KOPT-K1 (cell line): ENCODE results near the gene HOXA11.

ENCODE experiments used
- H3K27ac ChIP-seq: fragments of 200-600 bp; sonication (generic); 2 replicates; pipeline ENCODE4 v1.5.1; 2016; ENCODE audit warnings: antibody characterized with exemption, mild to moderate bottlenecking, low read depth, low read length; ENCODE audit not compliant: poor library complexity, severe bottlenecking
- H3K36me3 ChIP-seq: fragments of 200-600 bp; sonication (generic); 2 replicates; pipeline ENCODE4 v1.5.1; 2017; ENCODE audit warnings: antibody characterized with exemption, mild to moderate bottlenecking, low read length, moderate library complexity; ENCODE audit not compliant: insufficient read depth
- H3K9me3 ChIP-seq: fragments of 200-600 bp; sonication (generic); 2 replicates; pipeline ENCODE4 v1.5.1; 2017; ENCODE audit warnings: antibody characterized with exemption, low read length, mild to moderate bottlenecking; ENCODE audit not compliant: insufficient read depth, poor library complexity, severe bottlenecking

HOXA11 gene

GRCh38 chr7:27199849-27200760 is 15.1 kb upstream of the HOXA11 start, which contains the start of gene HOXA13:
HOXA13 (minus strand) TSS chr7:27200091; CDS start chr7:27200077, 14 bp downstream.
- Histone ChIP-seq H3K9me3 (no peaks in the 10 kb centered on the region), H3K36me3 (no peaks in the 10 kb centered on the region), H3K27ac (no peak within 1 kb of the TSS)

- no peaks in the 10 kb centered on the region for H3K36me3 ChIP-seq
- no peak overlapping the region for H3K27ac ChIP-seq
- no peaks in the 10 kb centered on the region for H3K9me3 ChIP-seq
Observed at GRCh38 chr7:27198871-27199801, 14.1 kb upstream of the HOXA11 start.

DNA sequence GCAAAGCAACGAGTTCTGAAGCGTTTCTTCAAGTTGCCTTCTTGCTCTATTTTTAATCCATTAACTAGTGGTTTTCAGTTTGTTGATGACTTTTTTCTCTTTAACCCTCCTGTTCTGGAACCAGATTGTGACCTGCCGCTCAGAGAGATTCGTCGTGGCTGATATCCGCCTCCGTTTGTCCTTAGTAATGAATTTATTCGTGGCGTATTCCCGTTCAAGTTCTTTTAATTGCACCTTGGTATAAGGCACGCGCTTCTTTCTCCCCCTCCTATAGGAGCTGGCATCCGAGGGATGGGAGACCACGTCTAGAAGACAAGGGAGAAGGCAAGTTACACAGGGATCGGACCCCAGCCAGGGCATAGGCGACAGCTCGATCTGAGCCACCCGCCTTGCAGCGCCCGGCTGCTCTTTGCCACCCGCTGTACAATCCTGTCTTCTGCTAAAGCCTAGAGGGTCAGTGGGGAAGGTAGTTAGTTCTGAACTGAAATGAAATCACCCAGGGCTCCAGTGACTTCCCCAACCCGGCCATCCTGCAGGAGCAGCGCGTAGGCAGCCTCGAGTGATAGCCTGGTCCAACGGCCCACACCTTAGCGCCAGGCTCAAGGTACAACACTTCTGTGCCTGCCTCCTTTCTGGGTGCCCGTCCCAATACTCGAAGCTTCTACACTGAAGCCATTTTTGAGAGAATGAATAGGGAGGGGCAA is 13.3 kb upstream of the HOXA11 start:
- no peaks in the 10 kb centered on the region for H3K36me3 ChIP-seq
- no peaks in the 10 kb centered on the region for H3K9me3 ChIP-seq
- H3K27ac ChIP-seq: no peak overlapping the region

DNA sequence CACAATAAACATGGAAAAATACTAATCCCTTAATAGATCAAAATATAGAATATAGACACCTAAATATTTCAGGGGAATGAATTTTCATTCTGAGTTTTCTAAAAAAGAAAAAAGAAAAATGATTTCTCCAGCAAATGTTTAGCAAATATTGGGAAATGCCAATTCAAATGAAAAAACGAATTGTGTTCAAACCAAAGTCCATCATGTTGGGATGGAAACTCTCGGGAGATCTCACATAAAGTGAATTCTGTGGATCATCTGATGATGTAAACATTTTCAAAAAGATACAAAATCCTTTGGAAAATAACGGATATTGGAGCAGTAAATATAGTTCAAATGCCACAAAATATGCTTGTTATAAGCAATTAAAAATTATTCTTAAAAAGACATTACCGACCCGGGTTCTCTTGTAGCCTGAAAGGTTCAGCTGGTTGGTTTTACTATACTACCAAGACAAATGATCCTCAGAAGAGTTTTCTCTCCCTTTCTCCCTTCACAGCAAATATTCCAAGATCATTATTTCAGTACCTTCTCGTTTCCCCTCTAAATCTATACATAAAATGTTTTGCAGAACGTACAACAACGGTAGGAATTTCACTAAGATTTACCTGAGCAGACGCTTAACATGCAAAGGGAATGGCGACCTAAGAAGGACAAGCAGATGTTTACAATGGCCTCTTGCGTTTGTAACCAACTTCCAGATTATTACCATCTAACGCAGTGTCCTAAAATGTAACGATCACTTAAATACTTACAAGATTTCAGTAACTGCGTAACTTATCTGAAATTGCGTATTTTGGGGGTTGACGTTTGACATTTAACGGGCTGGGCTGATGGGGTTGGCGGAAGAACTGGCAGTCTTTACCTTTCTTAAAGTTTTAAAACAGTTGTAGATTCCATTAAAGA is 12.4 kb upstream of the HOXA11 start:
- H3K9me3 ChIP-seq: no peaks in the 10 kb centered on the region
- H3K27ac ChIP-seq: no peak overlapping the region
- H3K36me3 ChIP-seq: no peaks in the 10 kb centered on the region

DNA sequence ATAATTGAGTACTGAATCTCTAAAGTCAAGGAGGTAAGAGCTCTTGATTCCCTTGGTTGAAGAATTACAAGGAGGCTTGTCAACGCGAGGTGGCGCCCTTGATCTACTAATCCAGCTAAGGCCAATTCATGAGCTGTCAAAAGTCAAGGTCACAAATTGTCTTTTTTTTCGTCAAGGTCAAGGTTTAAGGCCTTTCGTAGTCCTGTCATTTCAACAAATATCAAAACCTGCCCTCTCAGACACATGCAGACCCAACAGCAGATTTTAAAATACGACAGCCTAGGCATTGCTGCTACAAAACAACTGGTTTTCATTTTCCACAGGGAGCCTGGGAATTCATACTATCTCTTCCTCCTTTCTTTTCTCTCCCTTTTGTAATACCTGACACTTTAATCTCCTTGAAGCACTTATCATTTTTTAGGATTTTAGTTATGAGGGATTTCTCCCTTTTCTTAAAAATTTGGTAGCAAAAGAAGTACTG is 11.3 kb upstream of the HOXA11 start:
- no peaks in the 10 kb centered on the region for H3K9me3 ChIP-seq
- no peaks in the 10 kb centered on the region for H3K36me3 ChIP-seq
- no peak overlapping the region for H3K27ac ChIP-seq

DNA sequence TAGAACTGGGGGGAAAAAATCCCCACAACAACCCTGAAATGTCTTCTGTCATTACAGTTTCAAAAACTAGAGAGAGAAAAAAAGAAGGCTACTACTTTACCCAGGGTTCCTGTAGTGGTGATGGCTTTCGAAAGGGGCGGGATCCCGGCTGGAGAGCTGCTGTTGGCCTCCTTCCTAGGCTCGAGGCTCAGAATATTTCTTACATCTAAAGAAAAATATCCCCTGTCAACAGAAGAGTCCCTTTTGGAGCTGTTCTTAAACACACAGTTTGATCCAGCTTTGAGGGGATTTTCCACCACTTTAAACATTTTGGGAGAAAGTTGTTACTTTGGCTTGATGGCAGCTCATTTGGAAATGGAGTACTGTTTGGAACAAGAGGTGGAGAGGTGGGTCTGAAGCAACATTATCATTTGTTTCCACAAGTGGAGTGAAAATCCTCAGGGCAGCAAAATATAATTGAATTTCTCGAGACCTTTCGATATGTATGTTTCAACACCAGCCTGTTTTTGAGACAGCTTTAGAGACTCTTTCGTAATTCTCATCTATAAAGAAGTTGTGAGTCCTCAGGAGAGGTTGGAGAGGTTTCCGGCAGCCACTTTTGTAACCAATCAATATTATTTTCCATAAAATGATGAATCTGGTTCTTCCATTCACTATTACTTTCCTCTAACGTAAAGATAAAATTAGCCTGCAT is 9.8 kb upstream of the HOXA11 start:
- no peaks in the 10 kb centered on the region for H3K9me3 ChIP-seq
- H3K27ac ChIP-seq: no peak overlapping the region
- no peaks in the 10 kb centered on the region for H3K36me3 ChIP-seq

GRCh38 chr7:27194002-27194352 is 8.9 kb upstream of the HOXA11 start:
- Histone ChIP-seq H3K9me3 (no peaks in the 10 kb centered on the region), H3K36me3 (no peaks in the 10 kb centered on the region), H3K27ac (no peak overlapping the region)

DNA sequence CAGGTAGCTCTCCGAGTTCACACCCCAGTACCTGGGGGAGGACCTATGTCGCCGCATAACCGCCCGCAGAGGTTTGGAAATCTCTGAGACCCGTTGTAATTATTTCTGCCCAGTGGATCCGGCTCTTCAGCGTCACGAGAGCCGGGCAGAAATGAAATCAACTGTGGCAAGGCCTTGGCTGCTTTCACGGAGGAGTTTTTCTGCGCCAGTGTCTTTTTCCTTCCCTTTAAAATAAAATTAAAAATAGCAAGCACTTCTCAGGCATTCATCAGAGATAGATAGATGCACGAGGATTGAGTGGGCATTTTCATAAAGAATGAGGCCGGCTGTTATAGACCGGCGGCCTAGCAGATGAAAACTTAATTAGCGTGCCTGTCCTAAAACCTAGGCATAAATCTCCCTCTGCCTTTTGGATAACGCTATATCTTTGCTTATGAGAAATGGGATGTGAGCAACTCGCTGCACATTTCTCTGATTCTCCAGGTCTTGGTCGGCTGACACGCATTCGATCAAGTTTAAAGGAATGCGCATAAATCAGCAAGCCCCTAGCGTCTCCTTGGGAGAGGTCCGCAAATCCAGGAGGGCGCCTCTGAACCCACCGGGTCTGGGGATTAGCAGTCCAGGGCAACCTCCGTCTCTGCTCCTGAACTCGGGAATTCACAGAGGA is 8.4 kb upstream of the HOXA11 start:
- no peaks in the 10 kb centered on the region for H3K9me3 ChIP-seq
- H3K27ac ChIP-seq: no peak overlapping the region
- no peaks in the 10 kb centered on the region for H3K36me3 ChIP-seq

DNA sequence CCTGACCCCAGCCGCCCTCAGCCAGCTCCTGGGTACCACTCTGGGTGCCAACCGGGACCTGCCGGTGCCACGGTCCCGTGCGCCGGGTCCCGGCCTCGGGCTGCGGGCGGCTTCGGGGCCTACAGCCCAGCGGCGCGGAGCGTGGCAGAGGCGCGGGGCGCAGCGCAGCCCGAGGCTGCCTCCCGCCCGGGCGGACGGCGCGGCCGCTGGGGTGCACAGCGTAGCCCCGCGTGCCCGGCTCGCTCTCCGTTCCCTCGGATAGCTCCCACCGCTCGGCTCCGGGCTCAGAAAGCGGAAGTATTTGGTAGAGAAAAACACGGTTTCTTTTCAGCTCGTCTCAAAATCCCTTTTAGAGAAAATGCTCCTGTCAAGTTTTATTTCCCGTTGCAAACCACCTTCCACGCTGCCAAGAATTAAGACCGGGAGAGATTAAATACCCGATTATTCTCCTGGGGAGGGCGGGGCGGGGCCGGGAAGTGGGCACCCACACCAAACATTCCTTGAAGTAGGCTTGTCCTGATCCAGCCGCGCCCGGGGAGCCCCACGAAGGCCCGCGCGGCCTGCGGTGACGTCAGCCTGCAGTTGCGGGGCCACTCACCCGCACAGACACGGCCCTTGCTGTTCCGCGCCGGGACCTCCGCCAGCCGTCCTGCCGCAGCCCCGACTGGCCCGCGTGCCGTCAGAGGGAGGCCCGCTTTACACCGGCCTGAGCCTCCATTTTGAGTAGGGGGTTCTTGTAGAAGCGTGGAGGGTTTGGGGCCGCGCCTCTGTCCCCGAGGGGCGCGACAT is 7.7 kb upstream of the HOXA11 start:
- no peaks in the 10 kb centered on the region for H3K9me3 ChIP-seq
- no peaks in the 10 kb centered on the region for H3K36me3 ChIP-seq
- no peak overlapping the region for H3K27ac ChIP-seq

- H3K9me3 ChIP-seq: no peaks in the 10 kb centered on the region
- no peak overlapping the region for H3K27ac ChIP-seq
- H3K36me3 ChIP-seq: no peaks in the 10 kb centered on the region
Observed at GRCh38 chr7:27191833-27192545, 7.0 kb upstream of the HOXA11 start.

DNA sequence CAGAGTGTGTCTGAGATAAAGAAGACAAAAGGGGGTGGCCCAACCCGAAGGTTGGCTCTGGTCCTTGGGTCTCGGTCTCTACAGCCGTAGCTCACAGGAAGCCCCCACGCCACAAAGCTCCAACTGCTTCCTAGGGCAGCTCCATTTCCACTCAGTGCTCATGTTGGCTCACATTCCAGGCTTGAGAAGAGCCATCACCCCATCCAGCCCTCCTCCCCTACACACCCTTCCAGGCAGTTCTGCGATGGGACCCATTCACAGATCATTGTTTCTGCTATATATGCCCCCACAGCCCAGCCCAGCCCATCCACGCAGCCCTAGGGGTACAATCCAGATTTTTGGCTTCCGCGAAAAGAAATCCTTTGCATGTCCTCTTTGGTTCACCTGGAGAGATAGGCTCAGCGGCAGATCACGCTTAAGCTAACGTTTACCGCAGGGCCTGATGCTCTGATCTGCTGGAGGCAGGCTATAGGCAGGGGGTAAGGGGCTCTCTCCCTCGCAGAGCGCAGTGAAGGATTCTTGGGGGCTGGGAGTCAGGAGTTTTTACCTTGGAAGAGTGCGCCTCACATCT is 6.2 kb upstream of the HOXA11 start:
- Histone ChIP-seq H3K36me3 (no peaks in the 10 kb centered on the region), H3K9me3 (no peaks in the 10 kb centered on the region), H3K27ac (no peak overlapping the region)
